ENCODE results near the gene TOM1.
"Not testable (repeated sequence)": the region's sequence is repeated elsewhere in the genome, so short reads cannot be mapped to it uniquely, and the experiment has no call there.

TOM1 gene

GRCh38 chr22:35377735-35378134 lies 78.0 kb downstream of the TOM1 start:
- no peak for DNase-seq

- DNase-seq: no peak
Observed at GRCh38 chr22:35378621-35379020, 78.9 kb downstream of the TOM1 start.

- DNase-seq: no peak
Observed at GRCh38 chr22:35379146-35379993, 79.7 kb downstream of the TOM1 start.

GRCh38 chr22:35380013-35380412 lies 80.3 kb downstream of the TOM1 start:
- DNase-seq: no peak

GRCh38 chr22:35380537-35381423 lies 81.1 kb downstream of the TOM1 start, which contains the start of gene HMOX1:
TSS of gene HMOX1 (plus strand) at chr22:35381096. CDS start at chr22:35381174, 78 bp downstream.
- peak; percentile 42 for DNase-seq

- no peak for DNase-seq
Observed at GRCh38 chr22:35381424-35382009, 81.8 kb downstream of the TOM1 start.

- DNase-seq: no peak
Observed at GRCh38 chr22:35383679-35384071, 84.0 kb downstream of the TOM1 start.

- no peak for DNase-seq
Observed at GRCh38 chr22:35384527-35384926, 84.8 kb downstream of the TOM1 start.

- DNase-seq: no peak
Observed at GRCh38 chr22:35384975-35385588, 85.4 kb downstream of the TOM1 start.

GRCh38 chr22:35386670-35387288 lies 87.1 kb downstream of the TOM1 start:
- no peak for DNase-seq

GRCh38 chr22:35390933-35391332 lies 91.2 kb downstream of the TOM1 start:
- DNase-seq: no peak

- no peak for DNase-seq
Observed at GRCh38 chr22:35392357-35392756, 92.7 kb downstream of the TOM1 start.

GRCh38 chr22:35393116-35394010 lies 93.7 kb downstream of the TOM1 start:
- DNase-seq: no peak

- no peak for DNase-seq
Observed at GRCh38 chr22:35394011-35394312, 94.3 kb downstream of the TOM1 start.

- no peak for DNase-seq
Observed at GRCh38 chr22:35394810-35395563, 95.3 kb downstream of the TOM1 start.

GRCh38 chr22:35396622-35397021 lies 96.9 kb downstream of the TOM1 start:
- DNase-seq: not testable (repeated sequence)

- DNase-seq: no peak
Observed at GRCh38 chr22:35397095-35397904, 97.6 kb downstream of the TOM1 start.
